HEK293 (cell line): Measurements from ENCODE around the gene RALGAPA2.

ENCODE experiments used
- KLF10 ChIP-seq: fragments of 450-650 bp; IDR thresholded peaks from 2 replicates; pipeline ENCODE4 v1.5.1; 2018; ENCODE audit warnings: missing biosample characterization, mild to moderate bottlenecking, missing genetic modification characterization
- KLF8 ChIP-seq: fragments of 450-650 bp; formaldehyde crosslinking; IDR thresholded peaks from 2 replicates; pipeline ENCODE4 v1.5.1; 2016; ENCODE audit warnings: missing biosample characterization, missing genetic modification characterization
- OSR2 ChIP-seq: fragments of 450-650 bp; formaldehyde crosslinking; IDR thresholded peaks from 2 replicates; pipeline ENCODE4 v1.5.1; 2016; ENCODE audit warnings: missing biosample characterization, missing genetic modification characterization
- PRDM4 ChIP-seq: fragments of 450-650 bp; formaldehyde crosslinking; IDR thresholded peaks from 2 replicates; pipeline ENCODE4 v1.5.1; 2017; ENCODE audit warnings: missing biosample characterization, missing genetic modification characterization
- PRDM6 ChIP-seq: fragments of 450-650 bp; formaldehyde crosslinking; IDR thresholded peaks from 2 replicates; pipeline ENCODE4 v1.5.1; 2017; ENCODE audit warnings: missing biosample characterization, missing genetic modification characterization
- SCRT2 ChIP-seq: fragments of 450-650 bp; formaldehyde crosslinking; IDR thresholded peaks from 2 replicates; pipeline ENCODE4 v1.5.1; 2016; ENCODE audit warnings: missing biosample characterization, missing genetic modification characterization
- TSHZ1 ChIP-seq: fragments of 450-650 bp; formaldehyde crosslinking; IDR thresholded peaks from 2 replicates; pipeline ENCODE4 v1.5.1; 2016; ENCODE audit warnings: missing biosample characterization, missing genetic modification characterization, borderline replicate concordance
- WT1 ChIP-seq: fragments of 450-650 bp; formaldehyde crosslinking; IDR thresholded peaks from 2 replicates; pipeline ENCODE4 v1.5.1; 2016; ENCODE audit warnings: missing biosample characterization, missing genetic modification characterization
- ZFP37 ChIP-seq: fragments of 450-650 bp; formaldehyde crosslinking; IDR thresholded peaks from 2 replicates; pipeline ENCODE4 v1.5.1; 2016; ENCODE audit warnings: missing biosample characterization, missing genetic modification characterization
- ZNF157 ChIP-seq: fragments of 450-650 bp; formaldehyde crosslinking; IDR thresholded peaks from 2 replicates; pipeline ENCODE4 v1.5.1; 2016; ENCODE audit warnings: missing biosample characterization, missing genetic modification characterization
- ZNF18 ChIP-seq: fragments of 450-650 bp; formaldehyde crosslinking; IDR thresholded peaks from 2 replicates; pipeline ENCODE4 v1.5.1; 2016; ENCODE audit warnings: missing biosample characterization, missing genetic modification characterization
- ZNF280C ChIP-seq: fragments of 450-650 bp; formaldehyde crosslinking; IDR thresholded peaks from 2 replicates; pipeline ENCODE4 v1.5.1; 2016; ENCODE audit warnings: missing biosample characterization, missing genetic modification characterization
- ZNF341 ChIP-seq: fragments of 450-650 bp; formaldehyde crosslinking; IDR thresholded peaks from 2 replicates; pipeline ENCODE4; 2016; ENCODE audit warnings: low read depth, missing biosample characterization, missing genetic modification characterization
- ZNF391 ChIP-seq: fragments of 450-650 bp; formaldehyde crosslinking; IDR thresholded peaks from 2 replicates; pipeline ENCODE4 v1.5.1; 2016; ENCODE audit warnings: low read depth, missing biosample characterization, missing genetic modification characterization, borderline replicate concordance
- ZNF394 ChIP-seq: fragments of 450-650 bp; formaldehyde crosslinking; IDR thresholded peaks from 2 replicates; pipeline ENCODE4 v1.5.1; 2016; ENCODE audit warnings: missing biosample characterization, missing genetic modification characterization, mild to moderate bottlenecking, moderate library complexity, borderline replicate concordance
- ZNF398 ChIP-seq: fragments of 450-650 bp; formaldehyde crosslinking; IDR thresholded peaks from 2 replicates; pipeline ENCODE4 v1.5.1; 2017; ENCODE audit warnings: missing biosample characterization, missing genetic modification characterization
- ZNF561 ChIP-seq: fragments of 450-650 bp; IDR thresholded peaks from 2 replicates; pipeline ENCODE4 v1.5.1; 2018; ENCODE audit warnings: missing biosample characterization, missing genetic modification characterization, borderline replicate concordance
- ZNF580 ChIP-seq: fragments of 450-650 bp; formaldehyde crosslinking; IDR thresholded peaks from 2 replicates; pipeline ENCODE4 v1.5.1; 2016; ENCODE audit warnings: missing biosample characterization, missing genetic modification characterization
- ZNF629 ChIP-seq: fragments of 450-650 bp; formaldehyde crosslinking; IDR thresholded peaks from 2 replicates; pipeline ENCODE4 v1.5.1; 2017; ENCODE audit warnings: missing biosample characterization, missing genetic modification characterization
- ZNF692 ChIP-seq: fragments of 450-650 bp; formaldehyde crosslinking; IDR thresholded peaks from 2 replicates; pipeline ENCODE4 v1.5.1; 2016; ENCODE audit warnings: missing biosample characterization, missing genetic modification characterization
- ZNF776 ChIP-seq: fragments of 450-650 bp; formaldehyde crosslinking; IDR thresholded peaks from 2 replicates; pipeline ENCODE4 v1.5.0; 2017; ENCODE audit warnings: missing biosample characterization, missing genetic modification characterization, borderline replicate concordance
- ZSCAN23 ChIP-seq: fragments of 450-650 bp; formaldehyde crosslinking; IDR thresholded peaks from 2 replicates; pipeline ENCODE4 v1.5.1; 2016; ENCODE audit warnings: missing biosample characterization, missing genetic modification characterization

RALGAPA2 gene

GRCh38 chr20:20603339-20603990 lies 109.0 kb downstream of the RALGAPA2 start (continued):
- TF ChIP-seq ZNF280C (no peak), ZNF18 (tag by site-specific recombination) (peak; percentile 98), TSHZ1 (peak; percentile 87), OSR2 (peak; percentile 100), ZNF629 (tag by site-specific recombination) (peak; percentile 64; the same call in 1 of the 2 replicates), SCRT2 (tag by site-specific recombination) (peak; percentile 63), ZFP37 (tag by site-specific recombination) (0 out of 2 replicates have a peak, but pooled peaks have one; percentile 23), ZNF692 (tag by site-specific recombination) (peak; percentile 85), ZNF157 (tag by site-specific recombination) (no peak), KLF10 (0 out of 2 replicates have a peak, but pooled peaks have one; percentile 22), ZNF580 (tag by site-specific recombination) (peak; percentile 67; the same call in 1 of the 2 replicates), ZNF561 (tag by site-specific recombination) (peak; percentile 38; the same call in 1 of the 2 replicates), ZNF394 (tag by site-specific recombination) (peak; percentile 54; the same call in 1 of the 2 replicates), PRDM4 (tag by site-specific recombination) (peak; percentile 79), ZNF776 (tag by site-specific recombination) (no peak), WT1 (tag by site-specific recombination) (peak; percentile 11; the same call in 1 of the 2 replicates), ZNF341 (tag by site-specific recombination) (no peak), KLF8 (tag by site-specific recombination) (0 out of 2 replicates have a peak, but pooled peaks have one; percentile 29), ZNF391 (tag by site-specific recombination) (peak; percentile 90; the same call in 1 of the 2 replicates), PRDM6 (tag by site-specific recombination) (peak; percentile 66; the same call in 1 of the 2 replicates), ZSCAN23 (tag by site-specific recombination) (no peak), ZNF398 (tag by site-specific recombination) (0 out of 2 replicates have a peak, but pooled peaks have one; percentile 35)
